ENCODE measurements around the gene PARP6.

PARP6 gene

GRCh38 chr15:72198356-72199204 lies 73.8 kb downstream of the PARP6 start:
- DNase-seq, result no peak

GRCh38 chr15:72197460-72198355 lies 74.6 kb downstream of the PARP6 start, which contains the start of gene GRAMD2A:
GRAMD2A (minus strand) TSS chr15:72197787.
- DNase-seq, result peak; percentile 5

DNA sequence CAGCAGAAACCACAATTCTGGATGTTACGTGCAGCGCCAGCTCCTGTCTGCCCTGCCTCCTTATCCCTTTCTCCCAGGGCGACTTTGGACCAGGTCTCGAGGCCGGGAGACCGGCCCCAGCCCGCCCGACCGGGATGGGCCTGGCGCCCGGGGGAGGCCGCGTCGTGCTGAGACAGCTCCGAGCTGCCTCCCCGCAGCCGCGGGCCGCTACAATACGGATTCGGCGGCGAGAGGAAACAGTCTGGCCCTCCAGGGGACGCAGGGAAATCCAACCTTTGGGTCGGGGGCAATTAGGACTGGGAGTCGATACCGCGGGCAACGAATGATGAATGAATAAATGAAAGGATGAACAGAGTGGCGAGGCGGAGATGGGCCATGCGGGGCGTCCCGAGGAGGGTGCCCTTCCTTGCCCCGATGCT lies 75.3 kb downstream of the PARP6 start:
- no peak for DNase-seq

GRCh38 chr15:72196409-72197040 lies 75.8 kb downstream of the PARP6 start:
- DNase-seq, result no peak

GRCh38 chr15:72195101-72195511 lies 77.2 kb downstream of the PARP6 start:
- DNase-seq, result no peak

GRCh38 chr15:72193836-72194396 lies 78.4 kb downstream of the PARP6 start:
- DNase-seq, result no peak

- no peak for DNase-seq
These were observed 79.9 kb downstream of the PARP6 start for GRCh38 chr15:72192416-72192815.
